ENCODE results near the gene IQGAP1. TPM values are rescaled to one million over a fixed set of nuclear protein-coding genes. Genes with fewer than 3 reads are reported as not detected.

The IQGAP1 gene
- total and polyA plus RNA-seq, 2 of the 13 experiments (the other 11 are each of a cell fraction or from before 2014, with no cell fraction given): 29.5 to 37.9 TPM

GRCh38 chr15:90389513-90389912 is 1.5 kb downstream of the IQGAP1 start:
- Histone ChIP-seq H2AFZ (ENCODE audit: low read length) (no peak overlapping the region), H3K9ac (ENCODE audit: insufficient read depth, low read depth, low read length) (peak overlapping the region; percentile 82; the same call in 1 of the 2 replicates), H3K36me3 (replicated peaks in 1 of 2; ENCODE audit: control insufficient read depth in 1 of 2, insufficient read depth in 2 of 2, low read length in 2 of 2) (peaks cover 2 to 11% of the 10 kb centered on the region in 2 experiments; a peak in 2 of 5 replicates), H3K27ac (ENCODE audit: extremely low read length, insufficient read depth, low read length) (no peak overlapping the region), H4K20me1 (ENCODE audit: insufficient read depth, low read length) (no peaks in the 10 kb centered on the region), H3K9me3 (ENCODE audit: low read length) (no peaks in the 10 kb centered on the region), H3K79me2 (ENCODE audit: insufficient read depth, low read length) (peaks cover 6% of the 10 kb centered on the region), H3K4me1 (ENCODE audit: insufficient read depth, low read length) (peaks cover 22% of the 10 kb centered on the region), H3K4me3 (replicated peaks in 1 of 3; ENCODE audit: insufficient read depth in 1 of 3, low read depth in 2 of 3, low read length in 3 of 3) (peak overlapping the region; percentile 90 to 96 (median 92)), H3K4me2 (ENCODE audit: low read depth, low read length) (peak overlapping the region; percentile 81), H3K27me3 (ENCODE audit: control insufficient read depth in 1 of 2, insufficient read depth in 2 of 2, low read length in 2 of 2) (no peaks in the 10 kb centered on the region; a peak in 1 of 5 replicates)
- ChIA-PET CTCF (ENCODE audit: low intra/inter-chr PET ratio, low total read pairs) (no interaction called here), POLR2A (interaction anchor here (0.7 to 2.4 kb wide), 2 partner anchors 11 to 60 kb away, joined by 3 to 17 read pairs; no protein-coding TSS in a partner anchor)
- WGBS (ENCODE audit: low lambda C conversion rate): 63% methylated on average over 6 of the region's 6 CpGs
- in situ Hi-C loops (cut with HindIII; ENCODE audit: extremely low pct_ligation_motif_present, low pct_unique_long_range_greater_than_20kb): no loop called here
- BruUV-seq (replicated peaks): no TSS peak
- no peak for FAIRE-seq
- ATAC-seq: no peak
- intact Hi-C loops (cut with micrococcal nuclease; ENCODE audit: unreplicated experiment): no loop called here
- TF ChIP-seq GPN1 (CRISPR knock-in tag; IDR thresholded peaks at IDR 0.05; ENCODE audit: borderline replicate concordance) (no peak), ZIK1 (CRISPR knock-in tag; IDR thresholded peaks at IDR 0.05; ENCODE audit: borderline replicate concordance, low read depth) (no peak), SNRNP70 (IDR thresholded peaks at IDR 0.05; ENCODE audit: low read depth, low read length) (no peak), ZBTB4 (CRISPR knock-in tag; IDR thresholded peaks at IDR 0.05; ENCODE audit: borderline replicate concordance) (no peak), ZNF121 (CRISPR knock-in tag; IDR thresholded peaks at IDR 0.05) (peak; percentile 69; the same call in 1 of the 2 replicates), ZNF256 (CRISPR knock-in tag; conservative IDR thresholded peaks at IDR 0.05) (no peak), HHEX (CRISPR knock-in tag; IDR thresholded peaks at IDR 0.05) (no peak), ZMYM4 (CRISPR knock-in tag; IDR thresholded peaks at IDR 0.05) (no peak)
- no peak for DNase-seq (ENCODE audit: low spot score)

All from HepG2 (cell line).